GM12864 (cell line): ENCODE data around the gene WDR46.
"Not testable (repeated sequence)": the region's sequence is repeated elsewhere in the genome, so short reads cannot be mapped to it uniquely, and the experiment has no call there.

Source experiments
- DNase-seq: peaks from one replicate; pipeline ENCODE4 v3.0.0-alpha.2; 2011; ENCODE audit warnings: low read depth
- H3K4me3 ChIP-seq: 2 replicates; pipeline ENCODE4 v1.5.1; 2011; ENCODE audit warnings: mild to moderate bottlenecking, low read depth, low read length, control low read depth
- TF ChIP-seq, protein P1 (sequence below): IDR thresholded peaks from 2 replicates; pipeline ENCODE4 v1.5.1; 2011; ENCODE audit warnings: low read depth, mild to moderate bottlenecking, moderate library complexity, low read length, control low read depth, inconsistent platforms; ENCODE audit errors: missing control alignments

The WDR46 gene

DNA sequence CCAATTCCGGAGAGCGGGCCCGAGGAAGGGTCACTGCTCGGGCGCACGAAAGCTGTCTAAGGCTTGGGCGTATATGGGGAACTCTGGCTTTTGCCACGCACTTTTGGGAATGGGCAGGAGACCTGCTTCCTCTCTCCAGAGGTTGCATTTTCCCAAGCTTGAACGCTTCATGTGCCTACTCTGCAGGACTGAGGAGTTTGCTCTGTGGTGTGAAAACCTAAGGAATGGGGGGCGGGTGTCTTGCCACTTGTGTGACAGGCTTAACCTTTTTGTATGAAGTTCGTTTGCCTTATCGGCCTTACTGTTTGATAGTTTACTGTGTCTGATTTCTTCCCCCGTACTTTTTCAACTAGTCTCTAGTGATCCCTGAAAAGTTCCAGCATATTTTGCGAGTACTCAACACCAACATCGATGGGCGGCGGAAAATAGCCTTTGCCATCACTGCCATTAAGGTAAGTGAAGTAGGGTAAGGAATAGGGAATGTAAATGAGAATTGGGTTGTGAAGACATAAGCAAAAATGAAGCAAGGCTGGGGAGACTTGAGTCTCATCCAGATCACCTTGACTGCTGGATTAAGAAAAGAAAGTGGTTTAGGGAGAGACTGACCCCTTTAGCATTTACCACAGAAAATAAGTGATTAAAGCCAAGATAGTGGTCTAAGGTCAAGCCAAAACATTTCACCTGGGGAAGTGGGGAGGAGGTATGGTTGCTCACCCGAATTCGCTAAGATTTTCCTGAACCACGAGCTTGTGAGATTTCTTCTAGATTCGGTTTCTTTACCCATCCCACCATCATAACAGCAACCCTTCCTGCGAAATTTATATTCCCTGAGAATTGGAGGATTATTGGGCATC lies 16.5 kb downstream of the WDR46 start:
- H3K4me3 ChIP-seq = peak overlapping the region; percentile 84
- TF ChIP-seq, protein P1, sequence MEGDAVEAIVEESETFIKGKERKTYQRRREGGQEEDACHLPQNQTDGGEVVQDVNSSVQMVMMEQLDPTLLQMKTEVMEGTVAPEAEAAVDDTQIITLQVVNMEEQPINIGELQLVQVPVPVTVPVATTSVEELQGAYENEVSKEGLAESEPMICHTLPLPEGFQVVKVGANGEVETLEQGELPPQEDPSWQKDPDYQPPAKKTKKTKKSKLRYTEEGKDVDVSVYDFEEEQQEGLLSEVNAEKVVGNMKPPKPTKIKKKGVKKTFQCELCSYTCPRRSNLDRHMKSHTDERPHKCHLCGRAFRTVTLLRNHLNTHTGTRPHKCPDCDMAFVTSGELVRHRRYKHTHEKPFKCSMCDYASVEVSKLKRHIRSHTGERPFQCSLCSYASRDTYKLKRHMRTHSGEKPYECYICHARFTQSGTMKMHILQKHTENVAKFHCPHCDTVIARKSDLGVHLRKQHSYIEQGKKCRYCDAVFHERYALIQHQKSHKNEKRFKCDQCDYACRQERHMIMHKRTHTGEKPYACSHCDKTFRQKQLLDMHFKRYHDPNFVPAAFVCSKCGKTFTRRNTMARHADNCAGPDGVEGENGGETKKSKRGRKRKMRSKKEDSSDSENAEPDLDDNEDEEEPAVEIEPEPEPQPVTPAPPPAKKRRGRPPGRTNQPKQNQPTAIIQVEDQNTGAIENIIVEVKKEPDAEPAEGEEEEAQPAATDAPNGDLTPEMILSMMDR = no peak
- DNase-seq = no peak

DNA sequence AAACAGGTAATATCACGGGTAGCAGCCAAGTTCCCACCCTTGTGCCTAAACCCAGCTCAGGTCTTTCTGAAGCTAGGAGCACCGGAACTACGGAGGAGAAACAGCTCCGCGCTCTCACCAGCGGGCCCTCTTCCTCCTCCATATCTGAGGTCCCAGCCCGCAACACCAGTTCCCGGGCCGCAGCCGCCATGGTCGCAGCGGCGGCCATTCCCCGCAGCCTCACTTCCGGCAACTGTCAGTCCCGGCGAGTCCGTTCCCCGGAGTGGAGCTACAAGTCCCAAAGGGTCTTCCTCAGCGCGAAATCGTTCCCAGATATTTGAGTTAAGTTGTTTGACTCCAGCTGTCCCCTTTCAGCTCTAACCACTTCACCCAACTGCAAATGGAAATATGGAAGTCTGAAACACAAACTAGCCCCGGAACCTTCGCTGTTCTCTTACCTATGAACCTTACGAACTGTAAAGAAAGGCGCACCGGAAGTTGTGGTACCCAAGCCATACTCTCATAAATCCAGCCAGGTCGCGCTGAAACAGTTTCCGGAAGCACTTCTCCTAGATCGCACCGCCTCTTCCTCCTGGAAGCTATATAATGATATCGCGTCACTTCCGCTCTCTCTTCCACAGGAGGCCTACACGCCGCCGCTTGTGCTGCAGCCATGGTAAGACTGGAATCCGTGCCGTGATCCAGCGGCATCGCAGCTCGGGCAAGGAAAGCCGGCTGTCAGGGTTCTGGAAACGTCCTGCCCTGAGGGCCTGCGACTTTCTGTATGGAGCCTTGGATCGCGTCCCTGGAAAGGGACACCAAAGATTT lies 17.4 kb downstream of the WDR46 start, which contains the start of the genes RPS18 and VPS52:
Gene RPS18 (plus strand): TSS at position 608 of the 807 bp plus-strand sequence. CDS start 45 bp downstream, at position 653.
Gene VPS52 (minus strand): TSS at position 409 of the 807 bp plus-strand sequence. CDS start 201 bp downstream, at position 208.
- peak within 1 kb of the TSS; percentile 84 for H3K4me3 ChIP-seq
- DNase-seq = peak; percentile 99
- TF ChIP-seq, protein P1 = no peak

DNA sequence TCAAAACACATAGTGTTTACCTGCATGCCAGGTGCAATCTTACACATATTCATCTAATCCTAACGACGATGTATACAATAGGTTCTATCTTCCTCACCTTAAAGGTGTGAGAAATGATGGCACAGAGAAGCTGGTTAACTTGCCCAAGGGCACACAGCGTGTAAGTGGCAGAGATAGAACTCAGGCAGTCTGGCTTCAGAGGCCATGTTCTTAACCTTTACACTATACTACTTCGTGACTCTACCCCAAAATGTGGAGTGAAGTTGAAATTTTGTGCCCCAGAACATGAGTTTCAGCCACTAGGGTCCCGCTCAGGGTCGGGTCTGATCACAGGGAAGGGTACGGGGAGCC lies 17.9 kb downstream of the WDR46 start:
- peak overlapping the region; percentile 84 for H3K4me3 ChIP-seq
- TF ChIP-seq, protein P1 = no peak
- DNase-seq = no peak

DNA sequence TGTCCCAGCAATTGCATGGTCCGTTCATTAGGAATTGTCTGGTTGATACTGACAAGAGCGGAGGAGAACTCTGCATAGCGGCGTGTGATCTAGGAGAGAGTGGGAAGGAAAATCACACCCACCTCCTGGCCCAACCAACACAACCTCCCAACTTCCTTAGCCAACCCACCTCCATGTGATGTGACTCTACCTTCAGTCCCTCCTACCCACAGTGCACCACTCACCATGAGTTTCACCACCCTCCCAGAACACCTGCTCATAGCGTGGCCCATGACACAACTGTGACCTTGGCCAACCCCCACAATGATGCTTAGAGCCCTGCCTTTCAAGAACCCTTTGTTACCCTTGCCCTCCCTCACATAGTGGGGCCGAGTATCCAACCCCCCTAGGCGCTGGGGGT lies 25.0 kb downstream of the WDR46 start:
- no peak for DNase-seq
- TF ChIP-seq, protein P1 = no peak
- H3K4me3 ChIP-seq = no peak overlapping the region

DNA sequence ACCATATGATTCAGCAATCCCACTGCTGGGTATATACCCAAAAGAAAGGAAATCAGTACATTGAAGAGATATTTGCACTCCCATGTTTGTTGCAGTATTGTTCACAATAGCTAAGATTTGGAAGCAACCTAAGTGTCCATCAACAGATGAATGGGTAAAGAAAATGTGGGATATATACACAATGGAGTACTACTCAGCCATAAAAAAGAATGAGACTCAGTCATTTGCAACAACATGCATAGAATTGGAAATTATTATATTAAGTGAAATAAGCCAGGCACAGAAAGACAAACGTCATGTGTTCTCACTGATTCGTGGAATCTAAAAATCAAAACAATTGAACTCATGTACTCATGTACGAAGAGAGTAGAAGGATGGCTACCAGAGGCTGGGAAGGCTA lies 26.5 kb downstream of the WDR46 start:
- H3K4me3 ChIP-seq, DNase-seq: not testable (repeated sequence)

DNA sequence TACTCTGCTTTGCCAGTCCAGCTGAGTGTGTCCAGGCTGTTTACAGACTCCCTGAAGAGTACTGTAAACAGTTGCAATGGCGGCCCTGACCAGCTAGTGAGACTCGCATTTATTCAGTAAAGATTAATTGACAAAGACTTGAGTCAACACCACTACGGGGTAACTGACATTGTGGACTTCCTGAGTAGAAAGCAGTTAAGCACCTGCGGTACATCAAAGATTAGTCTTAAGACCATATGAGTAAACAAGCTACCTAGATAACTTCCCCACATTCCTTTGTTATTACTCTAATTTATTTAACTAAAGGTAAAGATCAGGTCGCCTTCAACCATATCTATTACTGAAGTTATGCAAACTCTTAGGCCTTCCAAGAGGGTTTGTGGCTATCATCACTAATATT lies 30.0 kb downstream of the WDR46 start:
- DNase-seq = no peak
- no peak overlapping the region for H3K4me3 ChIP-seq
- TF ChIP-seq, protein P1 = no peak

DNA sequence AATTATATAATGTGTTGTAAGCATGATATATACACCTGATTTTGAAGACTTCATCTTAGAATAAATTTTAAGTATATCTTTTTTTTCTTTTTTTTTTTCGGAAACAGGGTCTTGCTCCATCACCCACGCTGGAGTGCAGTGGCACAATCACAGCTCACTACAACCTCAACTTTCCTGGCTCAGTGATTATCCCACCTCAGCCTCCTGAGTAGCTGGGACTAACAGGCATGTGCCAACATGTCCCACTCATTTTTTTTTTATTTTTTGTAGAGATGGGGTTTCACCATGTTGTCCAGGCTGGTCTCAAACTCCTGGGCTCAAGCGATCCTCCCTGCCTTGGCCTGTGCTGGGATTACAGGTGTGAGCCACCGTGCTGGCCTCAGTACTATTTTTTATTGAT lies 34.4 kb downstream of the WDR46 start:
- H3K4me3 ChIP-seq = no peak overlapping the region
- TF ChIP-seq, protein P1 = no peak
- DNase-seq = no peak
